Measurements from ENCODE around the gene GRK2. TPM values are rescaled to one million over a fixed set of nuclear protein-coding genes. Genes with fewer than 3 reads are reported as not detected.

Gene GRK2
- total and polyA plus RNA-seq, 3 donors from 2014 or later = 45.6 to 87.6 (median 64.3) TPM

- WGBS, 2 donors = 56 to 72% methylated on average over 22 of the region's 22 CpGs
Observed at GRCh38 chr11:67262731-67263675, 3.3 kb upstream of the GRK2 start.

DNA sequence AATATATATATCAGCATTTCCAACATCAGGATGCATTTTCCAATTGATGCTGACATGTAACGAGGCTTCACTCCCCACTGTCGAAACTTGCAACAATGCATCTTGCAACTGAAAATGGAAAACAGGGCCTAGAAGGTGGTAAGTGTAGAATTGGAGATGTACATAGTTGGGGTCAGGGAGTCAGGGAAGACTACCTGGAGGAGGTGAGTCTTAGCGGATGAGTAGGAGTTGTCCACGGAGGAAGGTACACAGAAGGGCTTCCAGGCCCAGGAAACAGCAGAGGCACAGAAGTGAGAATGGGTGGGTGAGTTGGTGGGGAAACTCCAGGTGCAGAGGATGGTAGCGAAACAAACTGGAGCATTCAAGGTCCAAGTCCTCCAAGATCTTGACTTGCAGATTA lies 2.0 kb upstream of the GRK2 start:
- no peak overlapping the region for H3K27ac ChIP-seq
- TF ChIP-seq, protein P1, sequence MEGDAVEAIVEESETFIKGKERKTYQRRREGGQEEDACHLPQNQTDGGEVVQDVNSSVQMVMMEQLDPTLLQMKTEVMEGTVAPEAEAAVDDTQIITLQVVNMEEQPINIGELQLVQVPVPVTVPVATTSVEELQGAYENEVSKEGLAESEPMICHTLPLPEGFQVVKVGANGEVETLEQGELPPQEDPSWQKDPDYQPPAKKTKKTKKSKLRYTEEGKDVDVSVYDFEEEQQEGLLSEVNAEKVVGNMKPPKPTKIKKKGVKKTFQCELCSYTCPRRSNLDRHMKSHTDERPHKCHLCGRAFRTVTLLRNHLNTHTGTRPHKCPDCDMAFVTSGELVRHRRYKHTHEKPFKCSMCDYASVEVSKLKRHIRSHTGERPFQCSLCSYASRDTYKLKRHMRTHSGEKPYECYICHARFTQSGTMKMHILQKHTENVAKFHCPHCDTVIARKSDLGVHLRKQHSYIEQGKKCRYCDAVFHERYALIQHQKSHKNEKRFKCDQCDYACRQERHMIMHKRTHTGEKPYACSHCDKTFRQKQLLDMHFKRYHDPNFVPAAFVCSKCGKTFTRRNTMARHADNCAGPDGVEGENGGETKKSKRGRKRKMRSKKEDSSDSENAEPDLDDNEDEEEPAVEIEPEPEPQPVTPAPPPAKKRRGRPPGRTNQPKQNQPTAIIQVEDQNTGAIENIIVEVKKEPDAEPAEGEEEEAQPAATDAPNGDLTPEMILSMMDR (IDR thresholded peaks at IDR 0.05) = no peak
- TF ChIP-seq POLR2A (IDR thresholded peaks at IDR 0.05) = no peak
- no peak for DNase-seq
- H3K27me3 ChIP-seq = no peaks in the 10 kb centered on the region
- H3K36me3 ChIP-seq (ENCODE audit: low read depth, missing control alignments) = no peaks in the 10 kb centered on the region
- H3K4me3 ChIP-seq = no peak overlapping the region
- H3K9me3 ChIP-seq = no peaks in the 10 kb centered on the region
- intact Hi-C loops (cut with DNase I; ENCODE audit: low total_unique reads) = loop anchor here (2.0 kb wide), 1 partner anchor 53 kb away; no protein-coding TSS in a partner anchor
- H3K4me1 ChIP-seq = peaks cover 37% of the 10 kb centered on the region
- 93 to 96% methylated on average over 5 of the region's 5 CpGs for WGBS, 2 donors

More at GRCh38 chr11:67262731-67263675, 3.3 kb upstream of the GRK2 start:
- Histone ChIP-seq H3K36me3 (ENCODE audit: low read depth, missing control alignments) (no peaks in the 10 kb centered on the region), H3K4me1 (peaks cover 26% of the 10 kb centered on the region), H3K27me3 (no peaks in the 10 kb centered on the region), H3K9me3 (no peaks in the 10 kb centered on the region), H3K4me3 (no peak overlapping the region), H3K27ac (peak overlapping the region in 1 of 2 donors; percentile 23)
- intact Hi-C loops (cut with DNase I; ENCODE audit: low total_unique reads) = no loop called here
- peak; percentile 86 for DNase-seq
- TF ChIP-seq, protein P1 (IDR thresholded peaks at IDR 0.05) = peak; percentile 74 to 80 (median 78)
- no peak for TF ChIP-seq POLR2A (IDR thresholded peaks at IDR 0.05)

DNA sequence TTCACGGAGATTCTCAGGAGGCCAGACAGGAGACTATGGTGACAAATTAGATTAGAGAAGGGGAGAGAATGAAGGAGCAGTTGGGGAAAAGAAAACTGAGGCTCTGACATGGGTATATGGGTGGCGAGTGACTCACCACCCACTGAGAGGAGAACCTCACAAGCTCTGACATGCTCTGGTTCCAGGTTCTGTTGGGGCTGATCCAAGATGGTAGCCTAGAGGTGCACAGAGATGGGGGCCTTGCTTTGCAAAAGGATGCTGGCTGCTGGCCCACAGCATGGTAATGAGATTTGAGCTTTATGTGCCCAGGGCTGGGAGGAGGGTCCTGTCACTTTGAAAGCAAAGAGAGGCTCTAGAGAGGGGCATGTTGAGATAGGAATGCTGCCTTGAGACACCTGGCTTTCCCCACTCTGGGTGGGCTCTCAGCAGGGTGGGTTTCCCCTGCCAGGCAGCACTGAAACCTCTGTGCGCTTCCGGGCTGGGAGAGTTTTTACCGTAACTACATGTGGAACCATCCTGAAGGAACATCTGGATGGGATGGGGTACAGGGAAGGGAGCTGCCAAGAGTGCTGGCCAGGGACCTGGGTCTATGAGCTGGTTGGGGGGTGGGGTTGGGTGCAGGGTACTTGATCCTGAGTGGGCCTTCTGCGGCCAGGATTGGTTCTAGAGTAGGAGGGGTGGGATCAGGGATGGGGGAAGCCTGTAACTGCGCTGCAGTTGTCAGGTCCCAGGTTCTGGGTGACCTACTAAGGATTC lies 1.2 kb upstream of the GRK2 start:
- TF ChIP-seq POLR2A (IDR thresholded peaks at IDR 0.05) = no peak
- TF ChIP-seq, protein P1 (IDR thresholded peaks at IDR 0.05) = no peak
- H3K27me3 ChIP-seq = no peaks in the 10 kb centered on the region
- H3K27ac ChIP-seq = peak overlapping the region in 1 of 2 donors; percentile 79
- 86 to 88% methylated on average over 5 to 7 of the region's 7 CpGs for WGBS, 2 donors
- H3K9me3 ChIP-seq = no peaks in the 10 kb centered on the region
- DNase-seq = no peak
- intact Hi-C loops (cut with DNase I; ENCODE audit: low total_unique reads) = loop anchor here (2.0 kb wide), 1 partner anchor 52 kb away; no protein-coding TSS in a partner anchor
- H3K4me1 ChIP-seq = peaks cover 45% of the 10 kb centered on the region
- no peak overlapping the region for H3K4me3 ChIP-seq
- no peaks in the 10 kb centered on the region for H3K36me3 ChIP-seq (ENCODE audit: low read depth, missing control alignments)

DNA sequence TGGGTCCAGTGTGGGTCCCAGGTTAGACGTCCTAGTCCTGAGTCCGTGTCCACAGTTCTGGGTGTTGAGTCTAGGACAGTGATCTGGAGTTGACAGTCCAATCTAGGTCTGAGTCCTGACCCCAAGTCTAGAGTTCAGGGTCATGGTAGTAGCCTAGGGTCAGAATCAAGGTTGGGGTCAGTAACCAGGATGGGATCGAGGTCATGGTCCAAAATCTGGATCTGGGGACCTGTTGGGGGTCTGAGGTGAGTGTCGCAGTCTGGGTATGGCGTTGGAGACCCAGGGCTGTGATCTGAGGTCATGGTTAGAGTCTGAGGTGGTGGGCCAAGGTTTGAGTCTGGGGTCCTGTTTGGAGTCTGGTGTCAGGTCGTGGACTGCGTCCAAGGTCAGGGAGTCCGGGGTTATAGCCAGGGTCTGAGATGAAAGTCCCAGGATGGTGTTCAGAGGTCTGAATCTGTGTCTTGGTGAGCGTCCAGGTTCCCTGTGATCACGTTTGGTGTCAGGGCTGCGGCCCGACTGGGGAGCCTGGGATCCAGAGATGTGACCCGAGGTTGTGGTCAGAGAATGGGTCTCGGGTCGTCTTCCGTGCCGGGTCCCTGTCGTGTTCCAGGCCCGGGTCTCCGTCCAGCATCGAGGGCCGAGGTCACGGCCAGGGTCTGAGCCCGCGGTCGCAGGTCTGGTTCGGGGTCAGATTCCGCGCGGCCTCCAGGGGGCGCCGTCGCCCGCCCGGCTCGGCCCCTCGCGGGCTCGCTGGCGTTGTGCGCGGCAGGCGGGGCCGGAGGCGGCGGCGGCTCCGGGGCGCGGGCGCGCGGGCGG lies 432 bp upstream of the GRK2 start:
- TF ChIP-seq POLR2A (IDR thresholded peaks at IDR 0.05) = no peak
- TF ChIP-seq, protein P1 (IDR thresholded peaks at IDR 0.05) = peak; percentile 73 to 96 (median 80)
- Histone ChIP-seq H3K4me3 (no peak overlapping the region), H3K36me3 (ENCODE audit: low read depth, missing control alignments) (no peaks in the 10 kb centered on the region), H3K27ac (peak overlapping the region; percentile 79 to 80), H3K9me3 (no peaks in the 10 kb centered on the region), H3K4me1 (peaks cover 53% of the 10 kb centered on the region), H3K27me3 (no peaks in the 10 kb centered on the region)
- intact Hi-C loops (cut with DNase I; ENCODE audit: low total_unique reads) = loop anchor here (2.0 kb wide), 1 partner anchor 51 kb away; no protein-coding TSS in a partner anchor
- peak; percentile 80 for DNase-seq
- WGBS, 2 donors = 8 to 24% methylated on average over 9 to 54 of the region's 54 CpGs

Data from testis (tissue), 3 donors.